H1 (cell line): ENCODE data around the gene SPHK1. TPM values are rescaled to one million over a fixed set of nuclear protein-coding genes. Genes with fewer than 3 reads are reported as not detected.

Experiments
- CTCF ChIA-PET: fragments of 300-600 bp; sonication (Branson Sonifier 250); formaldehyde crosslinking; loops from one replicate; lab custom pipeline; 2021; ENCODE audit not compliant: partially characterized antibody; lab: Charles Lee
- POLR2A ChIA-PET: fragments of 300-600 bp; sonication (Branson Sonifier 250); formaldehyde crosslinking; loops from one replicate; lab custom pipeline; 2021; ENCODE audit warnings: inconsistent platforms; ENCODE audit not compliant: partially characterized antibody; lab: Charles Lee
- DNase-seq, 2 experiments: peaks; one replicate each; pipeline versions ENCODE4 v3.0.0 to v3.0.0-alpha.2; 2010 to 2022; ENCODE audit warnings: low spot score in 2 of 2, low read depth in 1 of 2, mixed read lengths in 1 of 2
- FAIRE-seq: peaks from 2 replicates; lab custom pipeline; 2011; peaks lifted over from hg19 to GRCh38; lab: Jason Lieb, UNC
- H2AFZ ChIP-seq: 2 replicates; pipeline ENCODE4 v1.8.1; 2012; ENCODE audit warnings: low read length, inconsistent platforms
- H2AK5ac ChIP-seq: 2 replicates; pipeline ENCODE4 v1.6.1; 2013; ENCODE audit warnings: low read depth, low read length
- H2BK120ac ChIP-seq: replicated peaks from 2 replicates; pipeline ENCODE3; 2013; ENCODE audit warnings: low read depth, low read length, inconsistent platforms
- H2BK12ac ChIP-seq: 2 replicates; pipeline ENCODE4 v1.6.1; 2013; ENCODE audit warnings: low read depth, low read length
- H2BK15ac ChIP-seq: 2 replicates; pipeline ENCODE4 v1.6.1; 2013; ENCODE audit warnings: low read length
- H2BK20ac ChIP-seq: 2 replicates; pipeline ENCODE4 v1.6.1; 2013; ENCODE audit warnings: low read length
- H2BK5ac ChIP-seq: 2 replicates; pipeline ENCODE4 v1.6.1; 2013; ENCODE audit warnings: low read depth, low read length
- H3K14ac ChIP-seq: 2 replicates; pipeline ENCODE4 v1.6.1; 2013; ENCODE audit warnings: inconsistent platforms; ENCODE audit not compliant: insufficient read length
- H3K18ac ChIP-seq: 2 replicates; pipeline ENCODE4 v1.6.1; 2013; ENCODE audit warnings: low read length; ENCODE audit errors: extremely low read depth
- H3K23ac ChIP-seq: 2 replicates; pipeline ENCODE4 v1.6.1; 2013; ENCODE audit warnings: inconsistent platforms; ENCODE audit not compliant: insufficient read length
- H3K23me2 ChIP-seq: 2 replicates; pipeline ENCODE4 v1.6.1; 2013; ENCODE audit warnings: low read depth, low read length
- H3K27ac ChIP-seq: 2 replicates; pipeline ENCODE4 v1.6.1; 2011; ENCODE audit warnings: low read depth, low read length, inconsistent platforms
- H3K27me3 ChIP-seq, 4 experiments: replicated peaks in 1 of 4; 1 replicate in 1 of 4; 2 replicates in 3 of 4; pipeline versions ENCODE4 v1.6.1 to v1.8.1; 2011 to 2013; ENCODE audit warnings: low read length in 3 of 4, mild to moderate bottlenecking in 3 of 4, inconsistent platforms in 2 of 4, mixed read lengths in 2 of 4, moderate library complexity in 1 of 4; ENCODE audit not compliant: control insufficient read depth in 3 of 4, insufficient read depth in 3 of 4; ENCODE audit errors: extremely low read depth in 1 of 4
- H3K36me3 ChIP-seq, 4 experiments: 2 replicates each; pipeline versions ENCODE4 v1.6.1 to v1.8.1; 2011 to 2013; ENCODE audit warnings: mild to moderate bottlenecking in 4 of 4, low read length in 3 of 4, moderate library complexity in 2 of 4, control low read depth in 1 of 4, inconsistent platforms in 1 of 4; ENCODE audit not compliant: insufficient read depth in 4 of 4, control insufficient read depth in 2 of 4
- H3K4ac ChIP-seq: replicated peaks from 2 replicates; pipeline ENCODE3; 2013; ENCODE audit warnings: low read length, low read depth, mixed read lengths, inconsistent platforms; ENCODE audit not compliant: insufficient read length
- H3K4me1 ChIP-seq, 4 experiments: replicated peaks in 1 of 4; 1 replicate in 1 of 4; 2 replicates in 3 of 4; pipeline versions ENCODE4 v1.6.1 to v1.8.1; 2011 to 2013; ENCODE audit warnings: low read length in 3 of 4, inconsistent platforms in 2 of 4, mixed read lengths in 1 of 4; ENCODE audit not compliant: insufficient read depth in 4 of 4, control insufficient read depth in 3 of 4
- H3K4me2 ChIP-seq, 2 experiments: 2 replicates each; pipeline versions ENCODE4 v1.6.1 to v1.8.1; 2011 to 2013; ENCODE audit warnings: low read depth in 2 of 2, low read length in 2 of 2, control low read depth in 1 of 2, inconsistent platforms in 1 of 2, mild to moderate bottlenecking in 1 of 2; ENCODE audit not compliant: insufficient read depth in 1 of 2
- H3K4me3 ChIP-seq, 4 experiments: fragments of 200-600, 300-600 bp in 1 of 4; sonication (generic), shearing (Covaris generic), sonication (Bioruptor Twin) in 1 of 4; 2 replicates each; pipeline versions ENCODE4 v1.5.1 to v1.8.1; 2011 to 2016; ENCODE audit warnings: low read length in 4 of 4, low read depth in 3 of 4, control low read depth in 2 of 4, inconsistent platforms in 2 of 4, mild to moderate bottlenecking in 2 of 4, mixed read lengths in 1 of 4, moderate library complexity in 1 of 4; ENCODE audit not compliant: insufficient read depth in 2 of 4; ENCODE audit errors: extremely low read depth in 1 of 4
- H3K56ac ChIP-seq: replicated peaks from 2 replicates; pipeline ENCODE3; 2013; ENCODE audit warnings: low read depth, mild to moderate bottlenecking, mixed read lengths, low read length, inconsistent platforms; ENCODE audit not compliant: insufficient read length
- H3K79me1 ChIP-seq: 2 replicates; pipeline ENCODE4 v1.6.1; 2013; ENCODE audit warnings: low read depth, low read length, control low read depth
- H3K79me2 ChIP-seq, 2 experiments: 2 replicates each; pipeline versions ENCODE4 v1.6.1 to v1.8.1; 2012 to 2013; ENCODE audit warnings: low read length in 2 of 2, mild to moderate bottlenecking in 2 of 2, inconsistent platforms in 1 of 2; ENCODE audit not compliant: insufficient read depth in 2 of 2, control insufficient read depth in 1 of 2
- H3K9ac ChIP-seq, 4 experiments: replicated peaks in 1 of 4; 1 replicate in 1 of 4; 2 replicates in 3 of 4; pipeline versions ENCODE4 v1.6.1 to v1.8.1; 2011 to 2013; ENCODE audit warnings: low read depth in 3 of 4, low read length in 3 of 4, control low read depth in 2 of 4, mild to moderate bottlenecking in 2 of 4, moderate library complexity in 2 of 4, inconsistent platforms in 1 of 4; ENCODE audit errors: extremely low read depth in 1 of 4
- H3K9me3 ChIP-seq, 2 experiments: 2 replicates each; pipeline versions ENCODE4 v1.6.1 to v1.8.1; 2012 to 2013; ENCODE audit warnings: mild to moderate bottlenecking in 2 of 2, moderate library complexity in 2 of 2, control low read depth in 1 of 2, inconsistent platforms in 1 of 2, low read depth in 1 of 2, low read length in 1 of 2, mixed read lengths in 1 of 2; ENCODE audit not compliant: insufficient read depth in 2 of 2
- H4K20me1 ChIP-seq, 2 experiments: replicated peaks in 1 of 2; 2 replicates each; pipeline versions ENCODE3 to v1.8.1; 2011 to 2013; ENCODE audit warnings: inconsistent platforms in 2 of 2, low read length in 2 of 2, mild to moderate bottlenecking in 1 of 2; ENCODE audit not compliant: insufficient read depth in 2 of 2, control insufficient read depth in 1 of 2
- H4K5ac ChIP-seq: 2 replicates; pipeline ENCODE4 v1.6.1; 2013; ENCODE audit warnings: low read length, low read depth, mixed read lengths, inconsistent platforms; ENCODE audit not compliant: insufficient read length
- H4K8ac ChIP-seq: 2 replicates; pipeline ENCODE4 v1.8.0; 2013; ENCODE audit warnings: mild to moderate bottlenecking, moderate library complexity, low read length, inconsistent platforms; ENCODE audit not compliant: insufficient read depth; ENCODE audit errors: extremely low read depth
- H4K91ac ChIP-seq: replicated peaks from 2 replicates; pipeline ENCODE3; 2013; ENCODE audit warnings: low read length, mixed read lengths, inconsistent platforms; ENCODE audit not compliant: insufficient read length
- CHD1 ChIP-seq: IDR thresholded peaks from 2 replicates; pipeline ENCODE4 v1.6.1; 2012; ENCODE audit warnings: low read depth, low read length, improper control_type of control experiment
- FOSL1 ChIP-seq: IDR thresholded peaks from 2 replicates; pipeline ENCODE4 v1.6.1; 2011; ENCODE audit warnings: mild to moderate bottlenecking, low read depth, low read length, moderate library complexity; ENCODE audit not compliant: insufficient read depth
- HDAC2 ChIP-seq, 2 experiments: fragments of 300-600 bp in 1 of 2; sonication (generic) in 1 of 2; IDR thresholded peaks; 2 replicates each; pipeline ENCODE4 v1.6.1; 2011 to 2012; ENCODE audit warnings: low read depth in 2 of 2, low read length in 2 of 2, mild to moderate bottlenecking in 2 of 2, moderate library complexity in 2 of 2, borderline replicate concordance in 1 of 2, inconsistent platforms in 1 of 2
- POLR2A ChIP-seq, 2 experiments: IDR thresholded peaks; 1 replicate in 1 of 2; 2 replicates in 1 of 2; pipeline ENCODE4 v1.6.1; 2011; ENCODE audit warnings: low read depth in 2 of 2, low read length in 2 of 2, mild to moderate bottlenecking in 2 of 2; ENCODE audit errors: control extremely low read depth in 1 of 2
- POLR2AphosphoS5 ChIP-seq: IDR thresholded peaks from 2 replicates; pipeline ENCODE4 v1.6.1; 2011; ENCODE audit warnings: low read depth, low read length
- RFX5 ChIP-seq: IDR thresholded peaks from 2 replicates; pipeline ENCODE4 v1.6.1; 2011; ENCODE audit warnings: low read depth, low read length, improper control_type of control experiment, borderline replicate concordance
- SP1 ChIP-seq: IDR thresholded peaks from 2 replicates; pipeline ENCODE4 v1.6.1; 2011; ENCODE audit warnings: low read depth, low read length
- TEAD4 ChIP-seq: IDR thresholded peaks from 2 replicates; pipeline ENCODE4 v1.6.1; 2012; ENCODE audit warnings: low read depth, low read length, inconsistent platforms, mixed read lengths
- WGBS, 2 experiments: shearing (Covaris generic) in 1 of 2; methylation state at CpG; one replicate each; pipeline versions ENCODE4 v1.1.6 to v1.1.7; 2013 to 2015; ENCODE audit warnings: low lambda C conversion rate in 2 of 2, mixed read lengths in 2 of 2, inconsistent platforms in 1 of 2, low coverage in 1 of 2, missing lambda C conversion rate in 1 of 2; ENCODE audit not compliant: insufficient replicate concordance in 2 of 2, insufficient coverage in 1 of 2, insufficient read length in 1 of 2; ENCODE audit errors: extremely low coverage in 1 of 2, missing lambda C conversion rate in 1 of 2; 5-methylcytosine and 5-hydroxymethylcytosine counted together
- polyA plus RNA-seq, 7 experiments: library from polyadenylated mRNA; depleted of rRNA in 3 of 7; stranded (reverse) in 5 of 7; unstranded in 2 of 7; fragments of >200 nt in 5 of 7; fragments of 200-250 nt in 2 of 7; gene quantifications; 1 replicate in 5 of 7; 2 replicates in 1 of 7; 4 replicates in 1 of 7; pipeline versions ENCODE4 v1.2.1 to v1.2.3, GENCODE V29; 2011 to 2013; ENCODE audit warnings: missing spikeins in 2 of 7, mixed read lengths in 2 of 7
- total RNA-seq: library from RNA; stranded (reverse); fragmentation: NEBNext Ultra II Directional; extraction: Animal tissue kit (Norgen Biotek cat#: 25700); gene quantifications from 2 replicates; pipeline ENCODE4 v1.2.1, GENCODE V29; 2021

Gene SPHK1
- total and polyA plus RNA-seq, 2 of the 8 experiments (the other 6 are each of a cell fraction or from before 2014, with no cell fraction given) = 2.4 TPM

DNA sequence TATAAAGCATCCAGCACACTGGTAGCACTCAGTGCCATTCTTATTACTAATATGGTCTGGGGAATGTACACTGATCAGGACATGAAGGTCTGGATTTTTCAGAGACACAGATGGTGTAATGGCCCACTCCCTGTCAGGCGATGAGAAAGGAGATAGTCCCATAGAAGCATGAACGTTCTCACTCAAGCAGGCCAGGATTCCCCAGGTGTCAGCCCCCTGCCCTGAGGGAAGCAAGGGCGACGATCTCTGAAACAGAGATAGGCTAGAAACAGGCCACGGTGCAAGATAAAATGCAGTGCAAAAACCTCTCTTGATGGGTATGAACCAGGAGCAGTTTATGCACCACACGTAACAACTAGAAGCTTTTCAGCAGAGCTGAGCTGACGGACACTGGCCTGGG is 41.3 kb upstream of the SPHK1 start:
- Histone ChIP-seq H4K5ac (no peak overlapping the region), H3K4me3 (no peak overlapping the region), H2BK12ac (no peak overlapping the region), H2BK5ac (no peak overlapping the region), H3K9ac (no peak overlapping the region), H2BK15ac (no peak overlapping the region), H3K27ac (no peak overlapping the region), H3K36me3 (peaks cover 4 to 24% (median 9%) of the 10 kb centered on the region in 4 experiments; a peak in 5 of 8 replicates), H3K79me2 (no peaks in the 10 kb centered on the region; a peak in 1 of 4 replicates), H2AFZ (no peak overlapping the region), H3K27me3 (no peaks in the 10 kb centered on the region), H3K4me2 (no peak overlapping the region), H2BK20ac (no peak overlapping the region), H2AK5ac (no peak overlapping the region), H3K4ac (no peak overlapping the region), H3K23ac (no peak overlapping the region), H3K56ac (no peak overlapping the region), H2BK120ac (no peak overlapping the region), H3K23me2 (no peaks in the 10 kb centered on the region), H4K8ac (no peak overlapping the region), H3K14ac (no peak overlapping the region), H4K20me1 (peaks cover 0 to 2% of the 10 kb centered on the region in 2 experiments), H3K4me1 (no peaks in the 10 kb centered on the region), H3K79me1 (no peaks in the 10 kb centered on the region), H3K18ac (no peak overlapping the region), H4K91ac (no peak overlapping the region), H3K9me3 (no peaks in the 10 kb centered on the region)
- TF ChIP-seq POLR2AphosphoS5 (no peak), CHD1 (no peak), POLR2A (IDR thresholded peaks at IDR 0.05; ENCODE audit: control extremely low read depth in 1 of 2, low read depth in 2 of 2, low read length in 2 of 2) (no peak), TEAD4 (no peak), RFX5 (no peak), HDAC2 (IDR thresholded peaks at IDR 0.05; ENCODE audit: borderline replicate concordance in 1 of 2, low read depth in 2 of 2, low read length in 2 of 2) (no peak), FOSL1 (no peak), SP1 (no peak)
- WGBS, 2 experiments = 91% methylated on average over 7 of the region's 7 CpGs; no CpG with 5 or more reads in 1 of the 2 experiments
- no peak for DNase-seq
- ChIA-PET CTCF (interaction anchor here (29.3 kb wide), 1 partner anchor 43 kb away, joined by 635 read pairs; the partner anchor contains the start of gene SPHK1), POLR2A (interaction anchor here (2.0 kb wide), 1 partner anchor 10 kb away, joined by 5 read pairs; the partner anchor contains the start of gene PRPSAP1)
- no peak for FAIRE-seq
